ACC112 (cell line): ENCODE results near the gene HNRNPR.
"Not testable (repeated sequence)": the region's sequence is repeated elsewhere in the genome, so short reads cannot be mapped to it uniquely, and the experiment has no call there.

Experiments used
- H2AFZ ChIP-seq: fragments of 200-600 bp; sonication (generic); one replicate; pipeline ENCODE4 v1.6.0; 2017; ENCODE audit warnings: antibody characterized with exemption, low read length; ENCODE audit not compliant: unreplicated experiment
- H3K27ac ChIP-seq: fragments of 200-600 bp; sonication (generic); 2 replicates; pipeline ENCODE4 v1.5.1; 2014; ENCODE audit warnings: low read depth, mild to moderate bottlenecking, antibody characterized with exemption, low read length, moderate library complexity
- H3K27me3 ChIP-seq: fragments of 200-600 bp; sonication (generic); 2 replicates; pipeline ENCODE4 v1.6.1; 2014; ENCODE audit warnings: mild to moderate bottlenecking, antibody characterized with exemption, low read length, moderate library complexity, mixed read lengths; ENCODE audit not compliant: insufficient read depth
- H3K36me3 ChIP-seq: fragments of 200-600 bp; sonication (generic); 2 replicates; pipeline ENCODE4 v1.6.1; 2016; ENCODE audit warnings: mild to moderate bottlenecking, antibody characterized with exemption, low read length, moderate library complexity, mixed read lengths; ENCODE audit not compliant: insufficient read depth
- H3K4me1 ChIP-seq: fragments of 200-600 bp; sonication (generic); one replicate; pipeline ENCODE4 v1.6.1; 2016; ENCODE audit warnings: low read length, mixed read lengths; ENCODE audit not compliant: insufficient read depth, unreplicated experiment, control insufficient read depth
- H3K4me3 ChIP-seq: fragments of 200-600 bp; sonication (generic); 2 replicates; pipeline ENCODE4 v1.5.1; 2014; ENCODE audit warnings: mild to moderate bottlenecking, low read depth, low read length
- H3K79me2 ChIP-seq: fragments of 200-600 bp; sonication (generic); one replicate; pipeline ENCODE4 v1.6.0; 2016; ENCODE audit warnings: low read length; ENCODE audit not compliant: control insufficient read depth, unreplicated experiment, insufficient read depth

Gene HNRNPR

DNA sequence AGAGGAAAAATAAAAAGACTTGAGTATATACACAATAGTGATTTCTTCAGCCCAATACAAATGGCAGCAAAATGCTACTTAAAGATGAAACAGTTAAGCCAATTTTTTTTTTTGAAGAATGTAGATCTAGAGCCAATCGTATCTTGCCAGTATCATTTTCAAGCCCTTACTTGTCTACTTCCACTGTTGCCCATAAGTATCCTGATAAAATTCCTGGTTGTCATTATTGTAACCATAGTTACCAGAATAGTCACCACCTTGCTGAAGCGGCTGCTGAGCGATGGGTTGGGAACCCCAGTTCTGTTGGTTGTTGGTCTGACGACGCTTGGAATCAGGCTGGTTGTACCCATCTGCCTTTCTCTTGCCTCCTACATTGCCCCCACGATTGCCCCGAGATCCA is 33.8 kb downstream of the HNRNPR start:
- not testable (repeated sequence) for H3K27ac ChIP-seq, H3K4me3 ChIP-seq, H3K4me1 ChIP-seq, H3K27me3 ChIP-seq, H2AFZ ChIP-seq
- peaks cover 53% of the 10 kb centered on the region for H3K36me3 ChIP-seq
- peaks cover 23% of the 10 kb centered on the region for H3K79me2 ChIP-seq

DNA sequence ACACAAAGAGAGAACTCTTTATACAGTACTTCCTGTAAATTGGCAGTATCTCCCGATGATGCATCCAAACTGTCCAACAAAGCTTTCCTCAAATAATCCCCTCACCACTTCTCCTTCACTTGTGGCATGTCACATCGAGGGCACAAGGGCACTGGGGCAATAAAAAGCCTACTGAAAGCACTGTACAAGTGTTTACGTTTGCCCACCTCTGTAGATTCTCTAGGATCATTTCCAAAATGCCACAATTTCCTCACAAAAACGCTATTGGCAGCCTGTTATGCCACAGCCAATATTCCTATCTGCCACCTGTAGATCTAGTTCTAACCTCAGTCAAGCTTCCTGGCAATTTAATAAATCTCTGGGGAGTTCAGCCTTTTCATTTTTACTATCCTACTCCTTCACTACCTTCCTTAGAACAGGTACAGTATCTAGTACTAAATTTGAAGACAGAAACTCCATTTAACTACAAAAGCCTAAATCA is 39.9 kb downstream of the HNRNPR start:
- Histone ChIP-seq H3K79me2 (no peaks in the 10 kb centered on the region), H3K36me3 (peaks cover 33% of the 10 kb centered on the region), H3K27me3 (no peaks in the 10 kb centered on the region), H2AFZ (no peak overlapping the region), H3K27ac (no peak overlapping the region; the same call in 1 of the 2 replicates), H3K4me3 (no peak overlapping the region), H3K4me1 (no peaks in the 10 kb centered on the region)

DNA sequence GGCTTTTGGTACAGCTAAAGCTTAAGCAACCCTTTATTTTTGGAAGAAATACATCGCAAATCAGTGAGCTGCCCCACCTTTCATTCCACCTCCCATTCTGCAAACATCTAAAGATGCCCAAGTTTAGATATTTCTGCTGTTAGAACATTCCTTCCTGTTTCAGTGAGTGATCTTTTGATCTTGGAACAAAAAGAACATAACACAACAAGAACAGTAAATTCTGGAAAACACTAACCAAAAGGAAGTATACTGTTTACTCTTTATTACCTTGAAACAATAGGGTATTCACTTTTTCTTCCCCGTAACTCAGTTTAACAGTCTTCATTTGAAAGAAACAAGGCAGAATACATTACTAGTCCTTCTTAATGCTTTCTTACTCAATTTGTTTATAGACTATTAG is 40.6 kb downstream of the HNRNPR start:
- H3K27me3 ChIP-seq, result no peaks in the 10 kb centered on the region
- no peaks in the 10 kb centered on the region for H3K79me2 ChIP-seq
- no peak overlapping the region for H3K4me3 ChIP-seq
- H3K36me3 ChIP-seq, result peaks cover 27% of the 10 kb centered on the region
- no peak overlapping the region for H2AFZ ChIP-seq
- no peaks in the 10 kb centered on the region for H3K4me1 ChIP-seq
- no peak overlapping the region for H3K27ac ChIP-seq

DNA sequence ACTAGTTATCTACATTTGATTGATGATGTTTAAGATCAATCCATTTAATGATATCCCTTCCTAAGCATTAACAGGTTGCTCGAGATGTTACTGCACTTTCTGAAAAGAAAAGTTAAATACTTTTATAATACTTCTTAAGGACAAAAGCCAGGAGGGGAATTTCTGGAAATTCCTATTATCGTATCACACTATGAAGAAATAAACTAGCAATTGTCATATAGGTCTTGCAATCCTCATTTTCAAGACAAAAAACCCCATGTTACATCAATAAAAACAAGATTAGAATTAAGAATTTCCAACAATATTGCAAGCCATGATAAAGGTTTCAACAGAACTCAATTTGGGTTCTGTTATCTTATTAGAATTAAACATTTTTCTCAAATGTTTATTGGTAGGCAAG is 47.2 kb downstream of the HNRNPR start:
- Histone ChIP-seq H2AFZ (no peak overlapping the region), H3K4me1 (no peaks in the 10 kb centered on the region), H3K27me3 (no peaks in the 10 kb centered on the region), H3K79me2 (no peaks in the 10 kb centered on the region), H3K4me3 (no peak overlapping the region), H3K27ac (no peak overlapping the region), H3K36me3 (no peaks in the 10 kb centered on the region; the same call in 1 of the 2 replicates)

DNA sequence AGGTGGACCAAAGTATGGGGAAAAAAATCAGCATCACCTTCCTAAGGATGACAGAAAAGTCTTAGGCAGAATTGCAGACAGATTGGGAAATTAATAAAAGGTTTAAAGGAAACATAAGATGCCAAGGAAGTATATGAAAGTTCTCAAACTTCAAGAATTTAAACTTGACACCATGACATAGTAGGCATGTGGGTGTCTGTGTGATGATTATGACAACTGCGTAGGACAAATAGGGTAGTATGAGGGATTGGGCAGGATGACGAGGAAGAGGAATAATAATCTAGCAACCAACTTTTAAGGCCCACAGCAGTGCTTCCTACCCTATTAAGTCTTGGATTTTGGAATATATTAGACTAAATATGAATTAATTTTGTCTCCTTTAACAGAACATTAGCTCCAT is 52.4 kb downstream of the HNRNPR start:
- no peaks in the 10 kb centered on the region for H3K79me2 ChIP-seq
- no peaks in the 10 kb centered on the region for H3K27me3 ChIP-seq
- H2AFZ ChIP-seq, result no peak overlapping the region
- no peak overlapping the region for H3K4me3 ChIP-seq
- H3K4me1 ChIP-seq, result peaks cover 3% of the 10 kb centered on the region
- no peak overlapping the region for H3K27ac ChIP-seq
- no peaks in the 10 kb centered on the region; the same call in 1 of the 2 replicates for H3K36me3 ChIP-seq

DNA sequence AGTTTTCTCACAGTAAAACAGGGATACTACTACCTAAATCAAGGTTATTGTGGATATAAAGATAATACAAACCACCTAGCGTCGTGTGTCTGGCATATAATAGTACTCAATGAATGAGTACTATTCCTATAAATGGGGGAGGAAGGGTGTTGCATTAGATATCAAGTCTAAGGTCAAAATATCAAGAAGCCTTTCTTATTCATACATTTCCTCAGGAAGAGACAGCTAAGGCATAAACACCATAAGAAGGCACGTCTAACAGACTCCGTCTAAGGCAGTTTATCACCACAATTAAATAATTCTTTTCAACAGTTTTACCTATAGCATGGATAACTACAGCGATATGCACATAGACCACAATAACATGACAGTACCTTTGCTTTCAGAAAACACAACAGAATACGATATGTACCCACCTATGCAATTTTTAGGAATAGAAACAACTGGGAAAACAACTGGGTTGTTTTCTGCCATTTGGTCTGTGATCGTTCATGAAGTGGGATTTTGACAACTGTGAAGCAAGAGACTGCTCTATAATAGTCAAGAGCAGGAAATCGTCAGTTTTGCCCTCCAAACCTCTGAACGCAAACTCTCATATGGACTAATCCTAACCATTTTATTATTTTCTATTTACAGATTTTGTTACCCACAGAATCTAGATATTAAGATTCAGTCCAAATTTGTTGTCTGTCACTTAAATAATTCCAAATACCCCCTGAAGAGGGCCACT is 53.1 kb downstream of the HNRNPR start:
- no peak overlapping the region for H3K4me3 ChIP-seq
- peaks cover 3% of the 10 kb centered on the region for H3K4me1 ChIP-seq
- no peak overlapping the region for H2AFZ ChIP-seq
- H3K27ac ChIP-seq, result no peak overlapping the region
- H3K27me3 ChIP-seq, result no peaks in the 10 kb centered on the region
- H3K36me3 ChIP-seq, result no peaks in the 10 kb centered on the region; the same call in 1 of the 2 replicates
- no peaks in the 10 kb centered on the region for H3K79me2 ChIP-seq

DNA sequence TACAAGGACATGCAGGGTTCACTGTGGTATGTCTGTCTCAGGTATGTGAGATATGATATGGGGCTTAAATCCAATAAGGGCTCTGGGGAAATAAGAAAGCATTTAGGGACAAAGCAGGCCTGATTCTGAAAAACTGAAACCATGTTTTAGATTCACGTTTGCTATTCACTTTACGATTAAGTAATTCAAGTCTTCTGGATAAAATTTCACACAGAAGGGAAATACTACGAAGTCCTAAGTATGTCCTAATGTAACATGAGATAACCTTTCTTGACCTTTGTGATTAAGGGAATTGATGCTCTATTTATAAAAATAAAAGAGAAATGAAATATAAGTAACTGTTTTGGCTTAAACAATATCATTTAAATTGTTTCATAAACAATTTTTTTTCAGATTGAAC is 55.4 kb downstream of the HNRNPR start:
- Histone ChIP-seq H3K27ac (no peak overlapping the region), H3K4me3 (no peak overlapping the region), H3K27me3 (no peaks in the 10 kb centered on the region), H3K36me3 (no peaks in the 10 kb centered on the region; the same call in 1 of the 2 replicates), H3K79me2 (no peaks in the 10 kb centered on the region), H2AFZ (no peak overlapping the region), H3K4me1 (peaks cover 12% of the 10 kb centered on the region)

DNA sequence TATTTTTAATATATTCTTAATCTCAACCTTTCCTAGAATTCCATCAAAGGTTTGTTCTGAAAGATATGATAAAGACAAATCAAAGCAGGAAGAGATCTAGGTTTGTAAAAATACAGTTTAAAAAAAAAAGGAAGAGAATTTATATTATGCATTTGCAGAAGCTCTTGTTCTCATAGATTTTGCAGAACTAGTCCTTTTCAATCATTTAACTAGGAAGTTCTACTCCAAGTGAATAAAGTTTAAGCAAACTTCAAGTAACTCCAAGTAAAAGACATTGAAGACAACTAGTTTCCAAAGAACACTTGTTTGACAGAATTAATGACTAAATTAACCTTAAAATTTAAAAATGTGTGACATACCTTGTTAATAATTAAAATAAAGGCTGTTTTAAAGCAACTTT is 55.9 kb downstream of the HNRNPR start:
- peaks cover 16% of the 10 kb centered on the region for H3K4me1 ChIP-seq
- no peak overlapping the region for H2AFZ ChIP-seq
- H3K27me3 ChIP-seq, result no peaks in the 10 kb centered on the region
- H3K4me3 ChIP-seq, result no peak overlapping the region
- H3K79me2 ChIP-seq, result no peaks in the 10 kb centered on the region
- H3K27ac ChIP-seq, result no peak overlapping the region
- no peaks in the 10 kb centered on the region; the same call in 1 of the 2 replicates for H3K36me3 ChIP-seq

DNA sequence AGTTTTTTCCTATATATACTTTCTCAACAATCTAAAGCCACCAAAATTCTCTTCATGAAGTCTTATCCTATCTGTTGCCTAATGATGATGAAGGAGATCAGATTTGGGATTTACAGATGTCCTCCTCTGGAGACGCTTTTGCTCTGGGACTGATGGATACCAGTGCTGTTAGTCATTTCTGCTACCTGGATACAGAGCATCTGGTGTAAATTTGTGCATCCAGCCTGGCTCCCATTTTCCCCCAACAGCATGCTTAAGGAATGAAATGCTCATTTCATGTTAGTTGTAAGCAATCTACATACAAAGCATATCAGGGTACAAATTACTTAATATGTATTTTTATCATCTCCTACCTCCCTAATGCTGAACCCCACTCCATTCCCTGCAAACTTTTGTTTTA is 57.7 kb downstream of the HNRNPR start:
- H2AFZ ChIP-seq, result no peak overlapping the region
- H3K36me3 ChIP-seq, result peaks cover 14% of the 10 kb centered on the region
- no peak overlapping the region for H3K27ac ChIP-seq
- H3K27me3 ChIP-seq, result no peaks in the 10 kb centered on the region
- no peaks in the 10 kb centered on the region for H3K79me2 ChIP-seq
- no peak overlapping the region for H3K4me3 ChIP-seq
- peaks cover 28% of the 10 kb centered on the region for H3K4me1 ChIP-seq

DNA sequence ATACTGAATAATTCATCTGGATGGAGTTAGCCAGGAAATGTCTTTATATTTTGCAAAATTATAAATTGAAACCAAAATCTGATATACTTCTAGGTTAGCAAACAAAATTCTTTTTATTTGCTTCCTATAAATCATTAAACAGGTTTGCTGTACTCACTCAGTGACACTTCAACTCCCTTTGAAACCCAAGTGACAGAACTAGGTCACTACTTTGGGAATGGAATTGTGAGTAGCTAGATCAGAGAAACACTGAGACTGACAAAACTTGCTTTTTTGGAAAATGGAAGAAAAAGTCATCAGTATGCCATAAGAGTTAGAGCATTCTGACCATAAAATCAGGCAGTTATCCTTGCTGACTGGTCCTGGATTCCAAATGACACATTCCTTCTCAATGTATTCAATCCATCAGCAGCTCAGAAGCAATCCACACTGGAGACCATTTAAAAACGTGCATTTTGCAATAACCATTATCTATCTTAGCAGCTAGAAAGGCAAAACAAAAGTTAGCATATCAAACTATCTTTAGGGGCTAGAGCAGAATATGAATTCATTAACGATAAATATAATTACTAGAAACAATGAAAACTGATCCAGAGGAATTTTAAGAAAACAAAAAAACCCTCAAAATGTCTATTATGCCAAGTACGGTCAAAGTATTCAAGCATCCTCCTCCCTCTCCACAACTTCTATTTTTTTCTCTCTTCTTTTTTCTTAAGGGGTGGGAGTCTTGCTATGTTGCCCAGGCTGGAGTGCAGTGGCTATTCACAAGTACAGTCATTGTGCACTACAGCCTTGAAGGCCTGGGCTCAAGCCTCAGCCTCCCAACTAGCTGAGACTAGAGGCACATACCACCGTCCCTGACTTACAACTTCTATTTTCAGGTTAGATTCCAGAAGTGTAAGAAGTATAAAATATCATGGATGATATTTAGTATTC is 60.1 kb downstream of the HNRNPR start:
- Histone ChIP-seq H3K27ac (peak overlapping the region; percentile 79), H3K36me3 (peaks cover 24% of the 10 kb centered on the region), H3K79me2 (no peaks in the 10 kb centered on the region), H3K4me3 (peak overlapping the region; percentile 19; the same call in 1 of the 2 replicates), H3K27me3 (no peaks in the 10 kb centered on the region), H3K4me1 (peaks cover 27% of the 10 kb centered on the region), H2AFZ (no peak overlapping the region)
